K562 (cell line): ENCODE measurements around the gene IL12RB2. TPM values are rescaled to one million over a fixed set of nuclear protein-coding genes. Genes with fewer than 3 reads are reported as not detected.
A peak's percentile ranks its signal among the peaks of the same experiment; 100 is the strongest.

Experiments used
- ARID4B ChIP-seq: sonication (generic); formaldehyde crosslinking; IDR thresholded peaks from 2 replicates; pipeline ENCODE4 v1.8.0; 2022; ENCODE audit warnings: mild to moderate bottlenecking, missing genetic modification reagents
- CBFA2T3 ChIP-seq: fragments of 450-650 bp; IDR thresholded peaks from 2 replicates; pipeline ENCODE4 v1.6.1; 2017
- EP300 ChIP-seq: IDR thresholded peaks from 2 replicates; pipeline ENCODE4 v1.6.1; 2012; ENCODE audit warnings: low read length, improper control_type of control experiment
- HDAC3 ChIP-seq: fragments of 450-650 bp; IDR thresholded peaks from 2 replicates; pipeline ENCODE4 v1.6.1; 2018; ENCODE audit warnings: borderline replicate concordance, mild to moderate bottlenecking, moderate library complexity; ENCODE audit not compliant: partially characterized antibody
- MTA2 ChIP-seq: fragments of 450-650 bp; IDR thresholded peaks from 2 replicates; pipeline ENCODE4 v1.6.1; 2016; ENCODE audit warnings: low read depth
- NFIC ChIP-seq: fragments of 450-650 bp; IDR thresholded peaks from 2 replicates; pipeline ENCODE4 v1.6.1; 2017; ENCODE audit warnings: mild to moderate bottlenecking, inconsistent platforms
- PATZ1 ChIP-seq: fragments of 250-450 bp; sonication (Bioruptor Pico); IDR thresholded peaks from 2 replicates; pipeline ENCODE4 v1.5.0; 2020; ENCODE audit warnings: mild to moderate bottlenecking, borderline replicate concordance
- SNIP1 ChIP-seq: fragments of 450-650 bp; IDR thresholded peaks from 2 replicates; pipeline ENCODE4 v1.7.1; 2017; ENCODE audit warnings: low read depth, mild to moderate bottlenecking
- ZBED1 ChIP-seq: IDR thresholded peaks from 2 replicates; pipeline ENCODE4 v1.6.1; 2014
- polyA plus RNA-seq, 8 experiments: library from polyadenylated mRNA; depleted of rRNA in 4 of 8; stranded (reverse) in 5 of 8; unstranded in 3 of 8; fragments of >200 nt; fragmentation: Nextera tagmentation in 2 of 8; fragmentation: Illumina TruSeq in 1 of 8; extraction: Ambion mirVana in 2 of 8; extraction: Trizol in 1 of 8; gene quantifications; 2 replicates each; pipeline versions ENCODE4 v1.2.1 to v1.2.3, GENCODE V29; 2011 to 2014; ENCODE audit warnings: inconsistent platforms in 1 of 8, missing spikeins in 1 of 8
- total RNA-seq, 7 experiments: library from RNA; depleted of rRNA in 6 of 7; stranded (reverse); fragments of >200 nt in 6 of 7; fragmentation: Illumina TruSeq in 2 of 7; extraction: Trizol in 2 of 7; gene quantifications; 2 replicates each; pipeline versions ENCODE4 v1.2.1 to v1.2.3, GENCODE V29; 2011 to 2021; ENCODE audit warnings: low replicate concordance in 1 of 7

IL12RB2 gene
- total and polyA plus RNA-seq, 9 of the 15 experiments (the other 6 are each of a cell fraction or from before 2014, with no cell fraction given), result 0.39 to 3.3 (median 1.9) TPM

GRCh38 chr1:67440339-67440738 lies 132.7 kb downstream of the IL12RB2 start (continued):
- TF ChIP-seq NFIC (peak; percentile 43; the same call in 1 of the 2 replicates), CBFA2T3 (no peak), EP300 (no peak), ARID4B (CRISPR knock-in tag) (no peak), MTA2 (no peak), ZBED1 (no peak), SNIP1 (no peak), HDAC3 (no peak), PATZ1 (CRISPR knock-in tag) (no peak)
